Femur (tissue), 1 donor: Measurements from ENCODE around the gene NRDC.

ENCODE experiments used
- DNase-seq: peaks from one replicate; pipeline ENCODE4 v3.0.0-alpha.2; 2017

NRDC gene

GRCh38 chr1:51756290-51756689, 122.2 kb downstream of the NRDC start:
- no peak for DNase-seq

DNA sequence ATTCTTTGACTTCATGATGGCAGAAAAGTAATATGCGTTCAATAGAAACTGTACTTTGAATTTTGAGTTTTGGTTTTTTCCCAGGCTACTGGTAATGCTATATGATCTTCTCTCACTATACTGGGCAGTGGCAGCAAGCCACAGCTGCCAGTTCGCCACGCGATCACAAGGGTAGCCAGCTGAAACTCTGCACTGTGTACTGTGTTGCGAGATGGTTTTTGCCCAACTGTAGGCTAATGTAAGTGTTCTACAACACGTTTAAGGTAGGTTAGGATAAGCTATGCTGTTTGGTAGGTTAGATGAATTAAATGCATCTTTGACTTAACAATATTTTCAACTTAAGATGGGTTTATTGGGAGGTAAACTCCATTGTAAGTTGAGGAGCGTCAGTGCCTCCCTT, 123.1 kb downstream of the NRDC start:
- DNase-seq, result no peak

- no peak for DNase-seq
These were observed 123.9 kb downstream of the NRDC start for GRCh38 chr1:51754666-51755065.

GRCh38 chr1:51753969-51754368, 124.6 kb downstream of the NRDC start:
- no peak for DNase-seq

DNA sequence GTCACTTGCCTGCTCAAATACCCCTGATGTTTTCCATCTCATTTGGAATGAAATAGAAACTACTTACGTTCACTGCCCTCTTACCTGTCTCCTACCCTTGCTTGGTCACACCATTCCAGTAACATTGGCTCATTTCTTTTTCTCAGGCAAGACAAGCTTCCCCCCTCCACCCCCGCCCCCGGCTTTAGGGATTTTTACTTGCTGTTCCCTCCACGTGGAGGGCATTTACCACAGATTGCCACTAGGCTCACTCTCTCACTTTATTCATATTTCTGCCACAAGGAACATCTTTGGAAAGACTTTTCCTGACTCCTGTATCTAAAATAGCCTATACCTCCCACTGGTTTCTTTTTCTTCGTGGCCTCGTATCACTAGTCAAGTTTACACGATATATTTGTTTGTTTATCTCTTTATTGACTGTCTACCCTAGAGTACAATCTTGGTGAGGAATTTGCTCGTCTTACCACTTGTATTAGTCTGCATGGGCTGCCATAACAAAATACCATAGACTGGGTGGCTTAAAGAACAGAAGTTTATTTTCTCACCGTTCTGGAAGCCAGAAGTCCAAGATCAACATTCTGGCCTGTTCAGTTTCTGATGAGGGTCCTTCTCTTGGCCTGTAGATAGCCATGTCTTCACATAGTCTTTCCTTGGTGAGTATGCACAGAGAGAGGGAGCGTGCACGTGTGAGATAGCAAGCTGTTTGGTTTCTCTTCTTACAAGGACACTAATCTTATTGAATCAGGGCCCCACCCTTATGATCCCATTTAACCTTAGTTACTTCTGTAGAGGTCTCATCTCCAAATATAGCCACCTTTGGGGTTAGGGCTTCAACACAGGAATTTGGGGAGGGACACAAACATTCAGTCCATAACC, 126.2 kb downstream of the NRDC start:
- DNase-seq, result no peak

DNA sequence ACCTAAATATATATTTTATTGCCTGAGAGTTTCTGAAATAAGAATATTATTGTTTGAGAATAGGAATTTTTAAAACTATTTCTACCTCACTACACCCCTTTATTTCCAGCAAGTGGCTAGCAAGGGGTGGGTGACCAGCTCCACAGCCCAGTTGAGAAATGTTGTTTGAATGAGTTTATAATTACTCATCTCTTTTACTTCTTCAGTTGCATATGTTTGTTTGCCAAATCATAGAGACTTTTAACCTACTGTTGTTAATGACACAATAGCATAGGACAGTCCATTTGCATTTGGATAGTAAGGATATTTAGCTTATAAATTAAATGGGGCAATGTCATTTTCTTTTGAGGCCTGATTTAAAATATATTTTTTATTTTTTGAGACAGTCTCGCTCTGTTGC, 127.8 kb downstream of the NRDC start:
- DNase-seq, result no peak

GRCh38 chr1:51750218-51750617, 128.3 kb downstream of the NRDC start:
- DNase-seq, result no peak

GRCh38 chr1:51749151-51749550, 129.4 kb downstream of the NRDC start:
- no peak for DNase-seq

DNA sequence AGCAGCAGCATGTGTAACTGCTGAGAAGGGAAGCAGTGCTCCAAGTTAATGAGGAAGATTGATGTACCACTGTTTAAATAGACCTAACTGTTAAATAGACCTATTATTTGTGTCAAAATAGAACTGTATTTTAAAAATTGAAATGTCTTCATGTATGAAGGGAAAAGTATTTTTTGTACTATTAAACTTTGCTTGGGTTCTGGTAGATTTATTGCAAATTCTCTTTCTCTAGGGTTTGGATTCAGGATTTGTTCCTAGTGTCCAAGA, 133.3 kb downstream of the NRDC start:
- DNase-seq, result no peak

DNA sequence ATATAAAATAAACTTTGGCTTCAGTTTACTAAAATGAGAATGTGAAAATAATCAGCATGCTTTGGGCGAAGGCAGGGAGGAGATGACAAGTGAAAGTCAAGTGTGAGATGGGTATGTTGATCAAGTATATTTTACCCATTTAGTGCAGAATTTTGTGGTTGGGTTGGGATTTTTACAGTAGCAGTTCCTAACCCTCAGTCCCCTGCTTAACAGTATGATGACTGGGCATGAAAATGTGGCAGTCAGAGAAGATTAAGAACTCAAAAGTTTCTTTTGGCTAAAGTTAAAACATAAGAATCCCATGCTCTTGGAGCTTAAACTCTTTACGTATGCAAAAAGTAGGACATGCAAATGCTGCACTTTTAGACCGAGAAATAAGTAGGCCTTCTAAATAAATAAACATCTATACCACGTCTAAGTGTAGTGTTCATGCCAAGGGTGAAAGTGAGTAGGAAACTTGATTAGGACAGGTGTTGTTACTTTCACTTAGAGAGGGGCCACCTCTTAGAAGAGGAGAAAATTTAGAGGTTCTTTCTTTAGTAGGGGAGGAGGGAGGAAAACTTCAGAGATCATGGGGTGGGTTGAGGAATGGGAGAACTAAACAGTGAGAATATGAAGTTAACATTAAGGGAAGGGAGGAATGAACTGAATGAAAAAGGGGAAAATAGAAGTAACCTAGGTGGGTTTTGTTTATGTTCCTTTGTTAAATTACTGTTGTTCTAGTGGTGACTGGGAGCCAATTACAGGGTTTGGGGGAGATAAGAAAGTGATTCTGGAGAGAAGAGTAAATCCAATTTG, 133.8 kb downstream of the NRDC start:
- no peak for DNase-seq

DNA sequence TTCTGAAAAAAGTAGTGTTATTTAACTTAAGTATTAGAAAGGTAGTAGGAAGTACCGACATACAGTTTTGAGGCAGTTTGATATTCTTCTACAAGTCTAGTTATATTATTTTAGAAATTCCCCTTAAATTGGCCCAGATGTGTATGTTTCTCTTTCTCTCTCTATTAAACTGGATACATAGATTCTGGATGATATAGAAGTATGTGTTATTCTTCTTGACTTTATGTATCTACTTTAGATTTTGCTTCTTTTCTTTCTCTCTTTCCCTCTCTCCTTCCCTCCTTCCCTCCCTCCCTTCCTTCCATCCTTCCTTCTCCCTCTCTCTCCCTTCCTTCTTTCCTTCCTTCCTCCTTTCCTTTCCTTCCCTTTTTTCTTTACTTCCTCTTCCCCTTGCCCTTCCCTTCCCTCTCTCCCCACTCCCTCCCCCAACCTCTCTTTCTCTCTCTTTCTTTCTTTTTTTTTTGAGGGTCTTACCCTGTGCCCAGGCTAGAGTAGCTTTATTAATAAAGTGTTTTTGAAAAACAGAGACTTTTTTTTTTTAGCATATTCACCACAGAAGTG, 137.3 kb downstream of the NRDC start:
- no peak for DNase-seq

GRCh38 chr1:51740652-51741051, 137.9 kb downstream of the NRDC start:
- DNase-seq, result no peak
